PC-3 (cell line): Measurements from ENCODE around the gene HOXD4. TPM values are rescaled to one million over a fixed set of nuclear protein-coding genes. Genes with fewer than 3 reads are reported as not detected.

Source experiments
- ATAC-seq: fragments of 200-7000 bp; cut with Tn5 transposase; 2 replicates; pipeline ENCODE4 v1.9.1; 2020; ENCODE audit warnings: mild to moderate bottlenecking, moderate library complexity
- BruUV-seq: library from RNA; stranded (reverse); fragments of 400-500 nt; replicated peaks from 2 replicates; lab custom pipeline; 2021; lab: Mats Ljungman, UMichigan
- CTCF ChIA-PET: fragments of 300-600 bp; sonication (Branson Sonifier 250); formaldehyde crosslinking; loops from one replicate; lab custom pipeline; 2022; ENCODE audit warnings: antibody characterized with exemption; lab: Charles Lee
- POLR2A ChIA-PET: fragments of 300-600 bp; sonication (Branson Sonifier 250); formaldehyde crosslinking; loops from one replicate; lab custom pipeline; 2022; ENCODE audit warnings: antibody characterized with exemption; ENCODE audit not compliant: unreplicated experiment; lab: Charles Lee
- DNase-seq: peaks from one replicate; pipeline ENCODE4 v3.0.0-alpha.2; 2015
- H2AFZ ChIP-seq: fragments of 300-600 bp; sonication (generic); 2 replicates; pipeline ENCODE4 v1.6.0; 2016; ENCODE audit warnings: antibody characterized with exemption, low read length
- H3F3A ChIP-seq: fragments of 300-600 bp; sonication (generic); one replicate; pipeline ENCODE4 v1.6.0; 2017; ENCODE audit warnings: antibody characterized with exemption, low read length, control low read depth, mild to moderate bottlenecking; ENCODE audit not compliant: unreplicated experiment
- H3K27ac ChIP-seq: fragments of 300-600 bp; sonication (generic); 2 replicates; pipeline ENCODE4 v1.5.1; 2016; ENCODE audit warnings: mild to moderate bottlenecking, low read length
- H3K27me3 ChIP-seq: fragments of 300-600 bp; sonication (generic); 2 replicates; pipeline ENCODE4 v1.6.1; 2016; ENCODE audit warnings: low read length, mixed read lengths
- H3K36me3 ChIP-seq: fragments of 300-600 bp; sonication (generic); 2 replicates; pipeline ENCODE4 v1.6.1; 2016; ENCODE audit warnings: low read depth, mixed run types, low read length, mixed read lengths
- H3K4me1 ChIP-seq: fragments of 300-600 bp; sonication (generic); 2 replicates; pipeline ENCODE4 v1.5.1; 2016; ENCODE audit warnings: low read length; ENCODE audit not compliant: insufficient read depth
- H3K4me2 ChIP-seq: fragments of 300-600 bp; sonication (generic); 2 replicates; pipeline ENCODE4 v1.6.0; 2016; ENCODE audit warnings: low read length
- H3K4me3 ChIP-seq: fragments of 300-600 bp; sonication (generic); 2 replicates; pipeline ENCODE4 v1.5.1; 2016; ENCODE audit warnings: mild to moderate bottlenecking, low read length, mixed read lengths
- H3K79me2 ChIP-seq: fragments of 300-600 bp; sonication (generic); 2 replicates; pipeline ENCODE4 v1.6.1; 2017; ENCODE audit warnings: low read length, mixed read lengths
- H3K9ac ChIP-seq: fragments of 300-600 bp; sonication (generic); 2 replicates; pipeline ENCODE4 v1.6.0; 2016; ENCODE audit warnings: mild to moderate bottlenecking, low read length
- H3K9me2 ChIP-seq: fragments of 300-600 bp; sonication (generic); replicated peaks from 2 replicates; pipeline ENCODE4 v1.6.1; 2016; ENCODE audit warnings: mixed run types, low read length, mixed read lengths
- H3K9me3 ChIP-seq: fragments of 300-600 bp; sonication (generic); 2 replicates; pipeline ENCODE4 v1.6.1; 2016; ENCODE audit warnings: low read length, mixed read lengths
- H4K20me1 ChIP-seq: fragments of 300-600 bp; sonication (generic); 2 replicates; pipeline ENCODE4 v1.6.1; 2016; ENCODE audit warnings: low read length, mixed read lengths
- CTCF ChIP-seq: fragments of 300-600 bp; sonication (generic); conservative IDR thresholded peaks from 2 replicates; pipeline ENCODE4 v1.5.1; 2017; ENCODE audit warnings: antibody characterized with exemption, low read depth, mild to moderate bottlenecking, low read length
- EZH2 ChIP-seq: fragments of 300-600 bp; sonication (generic); IDR thresholded peaks from one replicate; pipeline ENCODE4 v1.6.1; 2017; ENCODE audit warnings: antibody characterized with exemption, mild to moderate bottlenecking, low read length; ENCODE audit not compliant: unreplicated experiment
- EZH2phosphoT487 ChIP-seq: fragments of 300-600 bp; sonication (generic); IDR thresholded peaks from 2 replicates; pipeline ENCODE4 v1.6.1; 2018; ENCODE audit warnings: mild to moderate bottlenecking, antibody characterized with exemption, low read length, borderline replicate concordance
- intact Hi-C: fragments of 100-400 bp; cut with micrococcal nuclease; formaldehyde crosslinking; loops from 2 replicates; pipeline ENCODE4 v1.9.0; 2023
- total RNA-seq: library from RNA; depleted of rRNA; stranded (reverse); fragments of >200 nt; gene quantifications from 2 replicates; pipeline ENCODE4 v1.2.3, GENCODE V29; 2014

The HOXD4 gene
- total RNA-seq, 1 experiment from 2014 or later, result 0.29 TPM

DNA sequence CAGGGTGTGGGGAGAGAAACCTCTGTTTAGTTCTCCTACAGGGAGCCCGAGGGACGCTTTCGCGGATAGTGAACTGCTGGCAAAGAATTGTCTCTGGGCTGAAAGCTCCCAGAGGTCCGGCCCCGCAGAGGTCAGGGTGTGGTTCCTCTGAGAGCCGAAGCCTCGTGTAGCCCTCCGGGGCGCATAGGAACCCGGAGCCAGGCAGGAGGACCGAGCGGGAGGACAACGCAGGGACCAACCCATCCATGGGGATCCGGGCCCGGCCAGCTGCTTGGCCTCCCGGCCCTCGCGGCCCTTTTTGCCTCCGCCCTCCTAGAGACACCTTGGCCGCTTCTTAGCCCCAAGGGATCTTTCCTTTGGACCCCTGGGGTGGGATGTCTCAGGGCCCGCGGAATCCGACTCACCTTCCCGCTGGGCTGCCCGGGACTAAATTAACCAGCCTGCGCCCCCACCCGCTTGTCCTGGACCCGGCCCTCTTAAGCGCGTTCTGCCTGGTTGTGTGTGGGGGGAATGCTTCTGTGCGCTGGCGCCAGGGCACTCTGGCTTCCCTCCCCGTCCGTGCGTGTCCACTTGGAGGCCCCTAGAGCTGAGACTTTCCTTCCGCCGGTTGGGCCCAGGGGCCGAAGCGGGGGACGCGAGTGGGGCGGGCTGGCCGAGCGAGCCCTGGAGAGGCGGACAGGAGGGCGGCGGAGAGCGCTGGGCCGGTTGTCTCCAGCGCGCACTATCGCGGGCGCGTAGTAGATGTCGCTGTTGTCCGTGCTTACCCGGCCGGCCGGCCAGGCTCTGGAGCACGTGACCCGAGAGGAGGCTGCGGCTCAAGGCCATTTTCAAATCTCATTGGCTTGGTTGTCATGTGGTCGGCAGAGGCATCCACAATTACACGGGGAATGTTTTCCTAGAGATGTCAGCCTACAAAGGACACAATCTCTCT, 35.2 kb upstream of the HOXD4 start, which contains the start of gene HOXD10:
Gene HOXD10, plus strand, starts transcription at position 896 of the 931 bp plus-strand sequence. CDS start 56 bp downstream, outside the sequence.
- TF ChIP-seq EZH2 (no peak), EZH2phosphoT487 (no peak), CTCF (no peak)
- H4K20me1 ChIP-seq, result no peaks in the 10 kb centered on the region
- ChIA-PET POLR2A (no interaction called here), CTCF (no interaction called here)
- no peak within 1 kb of the TSS for H3K4me3 ChIP-seq
- BruUV-seq, result no TSS peak
- H3F3A ChIP-seq, result no peaks in the 10 kb centered on the region
- no peak within 1 kb of the TSS for H3K4me2 ChIP-seq
- intact Hi-C loops, result no loop called here
- no peaks in the 10 kb centered on the region for H3K9me3 ChIP-seq
- peaks cover 21% of the 10 kb centered on the region; the same call in 1 of the 2 replicates for H3K27me3 ChIP-seq
- ATAC-seq (no peak), DNase-seq (no peak)
- no peak within 1 kb of the TSS for H3K27ac ChIP-seq
- no peaks in the 10 kb centered on the region for H3K36me3 ChIP-seq
- no peak within 1 kb of the TSS for H2AFZ ChIP-seq
- no peaks in the 10 kb centered on the region for H3K4me1 ChIP-seq
- H3K9me2 ChIP-seq, result no peaks in the 10 kb centered on the region
- H3K79me2 ChIP-seq, result no peaks in the 10 kb centered on the region
- no peak within 1 kb of the TSS for H3K9ac ChIP-seq

DNA sequence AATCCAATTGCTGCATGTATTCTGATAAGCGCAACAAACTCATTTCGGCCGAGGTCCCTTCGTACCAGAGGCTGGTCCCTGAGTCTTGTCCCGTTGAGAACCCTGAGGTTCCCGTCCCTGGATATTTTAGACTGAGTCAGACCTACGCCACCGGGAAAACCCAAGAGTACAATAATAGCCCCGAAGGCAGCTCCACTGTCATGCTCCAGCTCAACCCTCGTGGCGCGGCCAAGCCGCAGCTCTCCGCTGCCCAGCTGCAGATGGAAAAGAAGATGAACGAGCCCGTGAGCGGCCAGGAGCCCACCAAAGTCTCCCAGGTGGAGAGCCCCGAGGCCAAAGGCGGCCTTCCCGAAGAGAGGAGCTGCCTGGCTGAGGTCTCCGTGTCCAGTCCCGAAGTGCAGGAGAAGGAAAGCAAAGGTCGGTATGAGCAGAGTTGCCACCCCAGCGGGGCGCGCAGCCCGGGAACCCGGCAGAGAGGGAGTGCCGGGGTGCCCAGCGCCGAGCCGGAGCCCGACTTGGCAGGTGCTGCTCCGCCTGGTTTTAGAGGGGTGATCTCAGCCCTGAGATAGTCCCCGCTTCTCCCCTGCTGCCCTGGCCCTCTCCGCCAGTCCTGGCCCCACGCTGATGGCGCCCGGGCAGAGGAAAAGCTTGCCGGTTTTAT, 34.1 kb upstream of the HOXD4 start:
- ChIA-PET CTCF (no interaction called here), POLR2A (no interaction called here)
- ATAC-seq (no peak), DNase-seq (no peak)
- peaks cover 21% of the 10 kb centered on the region; the same call in 1 of the 2 replicates for H3K27me3 ChIP-seq
- H3K9me3 ChIP-seq, result no peaks in the 10 kb centered on the region
- H3K9me2 ChIP-seq, result no peaks in the 10 kb centered on the region
- H3K79me2 ChIP-seq, result no peaks in the 10 kb centered on the region
- TF ChIP-seq EZH2phosphoT487 (no peak), CTCF (no peak), EZH2 (no peak)
- no peak overlapping the region for H2AFZ ChIP-seq
- no peaks in the 10 kb centered on the region for H3K4me1 ChIP-seq
- intact Hi-C loops, result no loop called here
- H3K4me3 ChIP-seq, result no peak overlapping the region
- H3K9ac ChIP-seq, result no peak overlapping the region
- H3K36me3 ChIP-seq, result no peaks in the 10 kb centered on the region
- no peaks in the 10 kb centered on the region for H4K20me1 ChIP-seq
- H3K27ac ChIP-seq, result no peak overlapping the region
- H3F3A ChIP-seq, result no peaks in the 10 kb centered on the region
- no TSS peak for BruUV-seq
- H3K4me2 ChIP-seq, result no peak overlapping the region
